Endothelial cell of umbilical vein (primary cell): ENCODE data around the gene AMBP. TPM values are rescaled to one million over a fixed set of nuclear protein-coding genes. Genes with fewer than 3 reads are reported as not detected.

Experiments
- BruUV-seq: library from RNA; stranded (reverse); fragments of 400-500 nt; replicated peaks from 2 replicates; lab custom pipeline; 2021; lab: Mats Ljungman, UMichigan
- CTCF ChIA-PET: fragments of 300-600, 350-600 bp; sonication (Branson Sonifier 250); formaldehyde crosslinking; loops from one replicate; lab custom pipeline; 2021; ENCODE audit warnings: antibody characterized with exemption, inconsistent platforms; lab: Charles Lee
- POLR2A ChIA-PET: fragments of 300-600, 350-600 bp; sonication (Branson Sonifier 250); formaldehyde crosslinking; loops from one replicate; lab custom pipeline; 2021; ENCODE audit warnings: antibody characterized with exemption, inconsistent platforms; lab: Charles Lee
- DNase-seq: peaks from one replicate; pipeline ENCODE4 v3.0.0-alpha.2; 2011; ENCODE audit warnings: low read depth, low spot score
- FAIRE-seq: peaks from 2 replicates; lab custom pipeline; 2011; peaks lifted over from hg19 to GRCh38; lab: Jason Lieb, UNC
- H2AFZ ChIP-seq: 2 replicates; pipeline ENCODE4 v1.6.0; 2012; ENCODE audit warnings: low read depth, low read length, control low read depth, inconsistent platforms
- H3K27ac ChIP-seq: 2 replicates; pipeline ENCODE4 v1.5.1; 2011; ENCODE audit warnings: low read depth, mild to moderate bottlenecking, control low read depth, low read length, moderate library complexity; ENCODE audit not compliant: insufficient read depth
- H3K27me3 ChIP-seq, 2 experiments: 2 replicates each; pipeline versions ENCODE4 v1.6.0 to v1.6.1; 2011; ENCODE audit warnings: low read length in 2 of 2, mixed read lengths in 1 of 2; ENCODE audit not compliant: control insufficient read depth in 2 of 2, insufficient read depth in 2 of 2
- H3K36me3 ChIP-seq, 2 experiments: 2 replicates in 1 of 2; 3 replicates in 1 of 2; pipeline ENCODE4 v1.5.1; 2011; ENCODE audit warnings: low read length in 2 of 2, mild to moderate bottlenecking in 1 of 2, moderate library complexity in 1 of 2; ENCODE audit not compliant: control insufficient read depth in 2 of 2, insufficient read depth in 2 of 2; ENCODE audit errors: extremely low read depth in 1 of 2
- H3K4me1 ChIP-seq: 3 replicates; pipeline ENCODE4 v1.5.1; 2011; ENCODE audit warnings: mild to moderate bottlenecking, low read length; ENCODE audit not compliant: control insufficient read depth, insufficient read depth; ENCODE audit errors: extremely low read depth
- H3K4me2 ChIP-seq: 2 replicates; pipeline ENCODE4 v1.6.1; 2011; ENCODE audit warnings: low read length, control low read depth, mixed read lengths; ENCODE audit not compliant: insufficient read depth
- H3K4me3 ChIP-seq, 3 experiments: fragments of 200-600 bp in 1 of 3; sonication (generic), shearing (Covaris generic) in 1 of 3; replicated peaks in 1 of 3; 2 replicates each; pipeline ENCODE4 v1.5.1; 2011 to 2016; ENCODE audit warnings: control low read depth in 3 of 3, low read length in 3 of 3, mild to moderate bottlenecking in 2 of 3, inconsistent platforms in 1 of 3, low read depth in 1 of 3, moderate library complexity in 1 of 3; ENCODE audit not compliant: insufficient read depth in 1 of 3
- H3K79me2 ChIP-seq: 2 replicates; pipeline ENCODE4 v1.6.0; 2012; ENCODE audit warnings: low read length, inconsistent platforms; ENCODE audit not compliant: control insufficient read depth, insufficient read depth
- H3K9ac ChIP-seq: replicated peaks from 2 replicates; pipeline ENCODE3; 2011; ENCODE audit warnings: low read length, control low read depth; ENCODE audit not compliant: insufficient read depth; ENCODE audit errors: extremely low read depth
- H3K9me1 ChIP-seq: replicated peaks from 3 replicates; pipeline ENCODE4 v1.6.0; 2011; ENCODE audit warnings: mild to moderate bottlenecking, low read length; ENCODE audit not compliant: control insufficient read depth, insufficient read depth; ENCODE audit errors: extremely low read depth
- H3K9me3 ChIP-seq: replicated peaks from 2 replicates; pipeline ENCODE4 v1.5.1; 2012; ENCODE audit warnings: low read length, inconsistent platforms; ENCODE audit not compliant: control insufficient read depth, insufficient read depth
- H4K20me1 ChIP-seq: replicated peaks from 2 replicates; pipeline ENCODE3; 2011; ENCODE audit warnings: mild to moderate bottlenecking, low read length; ENCODE audit not compliant: control insufficient read depth, insufficient read depth; ENCODE audit errors: extremely low read depth
- EZH2 ChIP-seq: IDR thresholded peaks from 2 replicates; pipeline ENCODE4 v1.6.1; 2012; ENCODE audit warnings: borderline replicate concordance, low read depth, mild to moderate bottlenecking, moderate library complexity, low read length, inconsistent platforms; ENCODE audit not compliant: severe bottlenecking
- FOS ChIP-seq: IDR thresholded peaks from 2 replicates; pipeline ENCODE4 v1.6.1; 2011; ENCODE audit warnings: mild to moderate bottlenecking, low read length, moderate library complexity, borderline replicate concordance; ENCODE audit not compliant: insufficient read depth
- GATA2 ChIP-seq: IDR thresholded peaks from 2 replicates; pipeline ENCODE4 v1.7.0; 2011; ENCODE audit warnings: low read depth, mild to moderate bottlenecking, moderate library complexity, mixed read lengths, low read length; ENCODE audit not compliant: insufficient read length, insufficient read depth
- JUN ChIP-seq: IDR thresholded peaks from 2 replicates; pipeline ENCODE4 v1.6.1; 2011; ENCODE audit warnings: borderline replicate concordance, low read depth; ENCODE audit not compliant: insufficient read length, insufficient read depth
- MYC ChIP-seq: IDR thresholded peaks from one replicate; pipeline ENCODE4 v1.6.1; 2011; ENCODE audit warnings: mild to moderate bottlenecking, low read depth, low read length
- POLR2A ChIP-seq: IDR thresholded peaks from 2 replicates; pipeline ENCODE4 v1.6.1; 2012; ENCODE audit warnings: low read depth, mild to moderate bottlenecking, control low read depth, low read length
- POLR2AphosphoS5 ChIP-seq: IDR thresholded peaks from 2 replicates; pipeline ENCODE4 v1.6.1; 2012; ENCODE audit warnings: low read depth, mild to moderate bottlenecking, control low read depth, low read length, moderate library complexity; ENCODE audit not compliant: insufficient read depth
- dilution Hi-C: fragments of 300-500 bp; cut with MboI; formaldehyde crosslinking; loops from one replicate; pipeline ENCODE4 v1.15.0; 2019; ENCODE audit warnings: low sequenced_read_pairs; ENCODE audit not compliant: extremely low pct_ligation_motif_present
- intact Hi-C: fragments of 100-400 bp; cut with micrococcal nuclease; formaldehyde crosslinking; loops from one replicate; pipeline ENCODE4 v1.10.0; 2022
- polyA plus RNA-seq, 4 experiments: library from polyadenylated mRNA; depleted of rRNA in 3 of 4; stranded (reverse) in 3 of 4; unstranded in 1 of 4; fragments of >200 nt; gene quantifications; 2 replicates each; pipeline versions ENCODE4 v1.2.1 to v1.2.3, GENCODE V29; 2011 to 2012; ENCODE audit warnings: missing spikeins in 1 of 4
- total RNA-seq: library from RNA; stranded (reverse); gene quantifications from 2 replicates; pipeline ENCODE4 v1.2.3, GENCODE V29; 2021
- TF ChIP-seq, protein P1 (sequence below): IDR thresholded peaks from 2 replicates; pipeline ENCODE4 v1.6.1; 2011; ENCODE audit not compliant: insufficient read depth, insufficient read length
- TF ChIP-seq, protein P2 (sequence below), 2 donors: IDR thresholded peaks; 1 replicate in 1 of 2; 2 replicates in 1 of 2; pipeline ENCODE4 v1.5.1; 2011; ENCODE audit warnings: low read length in 2 of 2, mild to moderate bottlenecking in 2 of 2, moderate library complexity in 2 of 2, control low read depth in 1 of 2, inconsistent platforms in 1 of 2, low read depth in 1 of 2; ENCODE audit not compliant: insufficient read depth in 1 of 2; ENCODE audit errors: extremely low read depth in 1 of 2

The AMBP gene
- total and polyA plus RNA-seq, 2 donors (not counting 3 experiments of a cell fraction or from before 2014, with no cell fraction given), result not detected

DNA sequence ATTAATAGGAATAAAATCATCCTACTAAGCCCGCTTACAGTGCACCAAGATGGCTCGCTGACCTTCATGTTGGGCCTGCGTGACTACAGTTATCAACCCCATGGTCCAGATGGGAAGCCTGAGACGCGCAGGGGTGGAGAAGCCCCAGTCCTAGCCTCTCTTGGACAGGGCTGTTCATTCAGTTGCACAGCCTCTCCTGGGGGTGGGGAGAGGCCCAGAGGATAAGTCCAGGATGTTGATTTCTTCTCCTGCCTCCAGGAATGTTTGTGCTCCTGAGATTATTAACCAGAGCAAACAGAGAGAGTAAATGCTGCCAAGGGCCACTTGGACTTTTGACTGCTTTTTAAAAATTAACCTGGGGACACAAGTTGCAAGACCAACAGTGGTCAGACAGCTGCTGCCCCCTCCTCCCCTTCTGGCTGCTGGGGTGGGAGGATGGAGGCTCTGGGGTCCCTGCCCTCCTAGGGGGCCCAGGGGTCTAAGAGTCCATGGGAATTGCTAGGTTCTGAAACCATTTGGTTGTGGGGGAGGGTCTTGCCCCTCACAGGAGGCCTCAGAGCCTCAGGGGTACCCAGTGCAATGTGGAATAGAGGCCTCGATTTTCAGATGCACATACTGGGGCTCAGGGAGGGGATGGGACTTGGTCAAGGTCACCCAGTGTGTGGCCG, 2.8 kb upstream of the AMBP start:
- POLR2A ChIA-PET, result no interaction called here

More for the DNA sequence above, 2.8 kb upstream of the AMBP start:
- TF ChIP-seq POLR2AphosphoS5, result no peak
- TF ChIP-seq, protein P1, sequence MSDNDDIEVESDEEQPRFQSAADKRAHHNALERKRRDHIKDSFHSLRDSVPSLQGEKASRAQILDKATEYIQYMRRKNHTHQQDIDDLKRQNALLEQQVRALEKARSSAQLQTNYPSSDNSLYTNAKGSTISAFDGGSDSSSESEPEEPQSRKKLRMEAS, result no peak
- no peak for TF ChIP-seq FOS
- TF ChIP-seq, protein P2, sequence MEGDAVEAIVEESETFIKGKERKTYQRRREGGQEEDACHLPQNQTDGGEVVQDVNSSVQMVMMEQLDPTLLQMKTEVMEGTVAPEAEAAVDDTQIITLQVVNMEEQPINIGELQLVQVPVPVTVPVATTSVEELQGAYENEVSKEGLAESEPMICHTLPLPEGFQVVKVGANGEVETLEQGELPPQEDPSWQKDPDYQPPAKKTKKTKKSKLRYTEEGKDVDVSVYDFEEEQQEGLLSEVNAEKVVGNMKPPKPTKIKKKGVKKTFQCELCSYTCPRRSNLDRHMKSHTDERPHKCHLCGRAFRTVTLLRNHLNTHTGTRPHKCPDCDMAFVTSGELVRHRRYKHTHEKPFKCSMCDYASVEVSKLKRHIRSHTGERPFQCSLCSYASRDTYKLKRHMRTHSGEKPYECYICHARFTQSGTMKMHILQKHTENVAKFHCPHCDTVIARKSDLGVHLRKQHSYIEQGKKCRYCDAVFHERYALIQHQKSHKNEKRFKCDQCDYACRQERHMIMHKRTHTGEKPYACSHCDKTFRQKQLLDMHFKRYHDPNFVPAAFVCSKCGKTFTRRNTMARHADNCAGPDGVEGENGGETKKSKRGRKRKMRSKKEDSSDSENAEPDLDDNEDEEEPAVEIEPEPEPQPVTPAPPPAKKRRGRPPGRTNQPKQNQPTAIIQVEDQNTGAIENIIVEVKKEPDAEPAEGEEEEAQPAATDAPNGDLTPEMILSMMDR (IDR thresholded peaks at IDR 0.05; ENCODE audit: extremely low read depth in 1 of 2, insufficient read depth in 1 of 2, low read depth in 1 of 2, low read length in 2 of 2), result no peak
- TF ChIP-seq POLR2A, result no peak
- TF ChIP-seq JUN, result no peak
- no peak for TF ChIP-seq MYC
- no peak for TF ChIP-seq EZH2
- no peak for TF ChIP-seq GATA2
- peaks cover 9% of the 10 kb centered on the region in 2 experiments for H3K27me3 ChIP-seq
- H3K9me3 ChIP-seq, result no peaks in the 10 kb centered on the region
- H3K36me3 ChIP-seq, result no peaks in the 10 kb centered on the region
- DNase-seq, result no peak
- H4K20me1 ChIP-seq, result no peaks in the 10 kb centered on the region
- FAIRE-seq, result no peak
- intact Hi-C loops (no loop called here), dilution Hi-C loops (loop anchor here (25.0 kb wide), 1 partner anchor 206 kb away; no protein-coding TSS in a partner anchor)
- no peak overlapping the region for H3K27ac ChIP-seq
- no TSS peak for BruUV-seq
- CTCF ChIA-PET, result interaction anchor here (1.0 to 6.1 kb wide), 6 partner anchors 13 to 210 kb away, joined by 3 to 195 read pairs (median 44); no protein-coding TSS in a partner anchor
- no peak overlapping the region for H3K4me2 ChIP-seq
- H3K79me2 ChIP-seq, result no peaks in the 10 kb centered on the region
- no peak overlapping the region for H3K9ac ChIP-seq
- no peak overlapping the region for H3K4me3 ChIP-seq
- H3K9me1 ChIP-seq, result no peaks in the 10 kb centered on the region
- H3K4me1 ChIP-seq, result no peaks in the 10 kb centered on the region
- H2AFZ ChIP-seq, result no peak overlapping the region
